HepG2 (cell line): ENCODE measurements around the gene ZFP36. TPM values are rescaled to one million over a fixed set of nuclear protein-coding genes. Genes with fewer than 3 reads are reported as not detected.

Experiments used
- ATAC-seq: fragments of 200-7000 bp; cut with Tn5 transposase; 3 replicates; pipeline ENCODE4 v1.9.1; 2020; ENCODE audit warnings: mild to moderate bottlenecking, moderate library complexity
- BruUV-seq: library from RNA; stranded (reverse); fragments of 400-500 nt; replicated peaks from 2 replicates; lab custom pipeline; 2021; lab: Mats Ljungman, UMichigan
- CTCF ChIA-PET: fragments of 300-600 bp; formaldehyde crosslinking; extraction: SDS; loops from one replicate; lab custom pipeline; 2021; ENCODE audit warnings: low total read pairs, inconsistent platforms, low intra/inter-chr PET ratio; lab: Yijun Ruan, JAX
- POLR2A ChIA-PET: fragments of 350-600 bp; sonication (Branson Sonifier 250); formaldehyde crosslinking; loops from one replicate; lab custom pipeline; 2020; ENCODE audit warnings: antibody characterized with exemption, inconsistent platforms; lab: Yijun Ruan, JAX
- DNase-seq: peaks from one replicate; pipeline ENCODE4 v3.0.0-alpha.2; 2015; ENCODE audit warnings: low spot score
- FAIRE-seq: peaks from 3 replicates; lab custom pipeline; 2011; peaks lifted over from hg19 to GRCh38; lab: Jason Lieb, UNC
- H2AFZ ChIP-seq: one replicate; pipeline ENCODE4 v1.6.1; 2011; ENCODE audit warnings: low read length, inconsistent platforms
- H3K27ac ChIP-seq: fragments of 300-600 bp; 3 replicates; pipeline ENCODE4 v1.8.0; 2011; ENCODE audit warnings: mixed run types, mild to moderate bottlenecking, mixed read lengths, low read length, inconsistent platforms; ENCODE audit not compliant: insufficient read depth; ENCODE audit errors: extremely low read length
- H3K27me3 ChIP-seq, 2 experiments: fragments of 200-600 bp in 1 of 2; 2 replicates in 1 of 2; 3 replicates in 1 of 2; pipeline versions ENCODE4 v1.6.0 to v1.8.0; 2011; ENCODE audit warnings: low read length in 2 of 2, mild to moderate bottlenecking in 2 of 2, moderate library complexity in 2 of 2, inconsistent platforms in 1 of 2; ENCODE audit not compliant: insufficient read depth in 2 of 2, control insufficient read depth in 1 of 2
- H3K36me3 ChIP-seq, 2 experiments: fragments of 200-600 bp in 1 of 2; replicated peaks in 1 of 2; 2 replicates in 1 of 2; 3 replicates in 1 of 2; pipeline versions ENCODE4 v1.5.1 to v1.8.0; 2011; ENCODE audit warnings: low read length in 2 of 2, inconsistent platforms in 1 of 2; ENCODE audit not compliant: insufficient read depth in 2 of 2, control insufficient read depth in 1 of 2
- H3K4me1 ChIP-seq: 2 replicates; pipeline ENCODE4 v1.5.1; 2012; ENCODE audit warnings: low read length, inconsistent platforms; ENCODE audit not compliant: insufficient read depth
- H3K4me2 ChIP-seq: 2 replicates; pipeline ENCODE4 v1.6.0; 2011; ENCODE audit warnings: low read depth, low read length, inconsistent platforms
- H3K4me3 ChIP-seq, 3 experiments: fragments of 200-600 bp in 1 of 3; sonication (generic), shearing (Covaris generic) in 1 of 3; replicated peaks in 1 of 3; 2 replicates each; pipeline ENCODE4 v1.5.1; 2011 to 2016; ENCODE audit warnings: low read length in 3 of 3, inconsistent platforms in 2 of 3, low read depth in 2 of 3, mild to moderate bottlenecking in 2 of 3, control low read depth in 1 of 3, mixed read lengths in 1 of 3; ENCODE audit not compliant: insufficient read depth in 1 of 3
- H3K79me2 ChIP-seq: one replicate; pipeline ENCODE4 v1.6.1; 2011; ENCODE audit warnings: low read length, inconsistent platforms; ENCODE audit not compliant: insufficient read depth
- H3K9ac ChIP-seq: 2 replicates; pipeline ENCODE4 v1.6.0; 2011; ENCODE audit warnings: mild to moderate bottlenecking, low read depth, low read length, inconsistent platforms; ENCODE audit not compliant: insufficient read depth
- H3K9me3 ChIP-seq: 2 replicates; pipeline ENCODE4 v1.5.1; 2012; ENCODE audit warnings: mild to moderate bottlenecking, low read length
- H4K20me1 ChIP-seq: 2 replicates; pipeline ENCODE4 v1.6.0; 2011; ENCODE audit warnings: inconsistent platforms, mild to moderate bottlenecking, low read length, moderate library complexity; ENCODE audit not compliant: insufficient read depth
- ARHGAP35 ChIP-seq: sonication (generic); formaldehyde crosslinking; IDR thresholded peaks from 2 replicates; pipeline ENCODE4 v1.9.0; 2022; ENCODE audit warnings: mild to moderate bottlenecking, inconsistent platforms, moderate library complexity, missing genetic modification reagents, borderline replicate concordance
- ARNTL ChIP-seq: sonication (generic); formaldehyde crosslinking; IDR thresholded peaks from 2 replicates; pipeline ENCODE4 v1.4.0; 2020; ENCODE audit warnings: mild to moderate bottlenecking, missing genetic modification reagents
- BRCA1 ChIP-seq: sonication (generic); formaldehyde crosslinking; IDR thresholded peaks from 2 replicates; pipeline ENCODE4 v1.4.0; 2020; ENCODE audit warnings: missing genetic modification reagents
- MLLT10 ChIP-seq: sonication (generic); formaldehyde crosslinking; IDR thresholded peaks from 2 replicates; pipeline ENCODE4 v1.4.0; 2020; ENCODE audit warnings: missing genetic modification reagents
- MZF1 ChIP-seq: sonication (generic); formaldehyde crosslinking; IDR thresholded peaks from 2 replicates; pipeline ENCODE4 v1.8.1; 2023; ENCODE audit warnings: mild to moderate bottlenecking, missing genetic modification reagents, borderline replicate concordance
- PHF5A ChIP-seq: IDR thresholded peaks from one replicate; pipeline ENCODE4 v1.6.1; 2018; ENCODE audit warnings: low read depth, missing genetic modification reagents; ENCODE audit not compliant: unreplicated experiment
- SP5 ChIP-seq: IDR thresholded peaks from 2 replicates; pipeline ENCODE4 v1.6.1; 2016; ENCODE audit warnings: low read depth, borderline replicate concordance
- YEATS2 ChIP-seq: sonication (generic); formaldehyde crosslinking; IDR thresholded peaks from 2 replicates; pipeline ENCODE4 v1.4.0; 2020; ENCODE audit warnings: missing genetic modification reagents, borderline replicate concordance
- ZKSCAN1 ChIP-seq: fragments of 150-350 bp; IDR thresholded peaks from 2 replicates; pipeline ENCODE4 v1.6.1; 2014; ENCODE audit warnings: low read length
- ZMYM3 ChIP-seq: sonication (generic); formaldehyde crosslinking; IDR thresholded peaks from 2 replicates; pipeline ENCODE4 v1.5.1; 2020; ENCODE audit warnings: mild to moderate bottlenecking, missing genetic modification reagents
- ZNF136 ChIP-seq: sonication (generic); formaldehyde crosslinking; IDR thresholded peaks from 2 replicates; pipeline ENCODE4 v1.8.1; 2022; ENCODE audit warnings: low read depth, mild to moderate bottlenecking, moderate library complexity, missing genetic modification reagents
- ZNF549 ChIP-seq: sonication (generic); formaldehyde crosslinking; IDR thresholded peaks from 2 replicates; pipeline ENCODE4 v1.5.0; 2020; ENCODE audit warnings: missing genetic modification reagents
- ZNF768 ChIP-seq: sonication (generic); formaldehyde crosslinking; IDR thresholded peaks from 2 replicates; pipeline ENCODE4 v1.4.0; 2020; ENCODE audit warnings: missing genetic modification reagents
- WGBS: methylation state at CpG from one replicate; pipeline ENCODE4 v1.1.6; 2017; ENCODE audit warnings: low lambda C conversion rate; 5-methylcytosine and 5-hydroxymethylcytosine counted together
- in situ Hi-C: cut with HindIII; loops from 2 replicates; pipeline ENCODE4 v1.10.0; 2017; ENCODE audit warnings: low pct_unique_long_range_greater_than_20kb; ENCODE audit not compliant: extremely low pct_ligation_motif_present
- intact Hi-C: fragments of 100-400 bp; cut with micrococcal nuclease; formaldehyde crosslinking; loops from one replicate; pipeline ENCODE4 v1.10.0; 2022; ENCODE audit not compliant: unreplicated experiment
- polyA plus RNA-seq, 8 experiments: library from polyadenylated mRNA; depleted of rRNA in 3 of 8; stranded (reverse) in 7 of 8; unstranded in 1 of 8; fragments of >200 nt; fragmentation: Illumina TruSeq in 4 of 8; extraction: Trizol in 4 of 8; gene quantifications; 2 replicates each; pipeline versions ENCODE4 v1.2.1 to v1.2.3, GENCODE V29; 2011 to 2016; ENCODE audit warnings: low read depth in 4 of 8, missing spikeins in 1 of 8, mixed read lengths in 1 of 8; ENCODE audit not compliant: insufficient read depth in 1 of 8
- total RNA-seq, 5 experiments: library from RNA; depleted of rRNA; stranded (reverse); fragments of >200 nt; fragmentation: Illumina TruSeq; extraction: Trizol; gene quantifications; 2 replicates each; pipeline ENCODE4 v1.2.3, GENCODE V29; 2016; ENCODE audit warnings: low read depth in 1 of 5
- TF ChIP-seq, protein P1 (sequence below): sonication (generic); formaldehyde crosslinking; IDR thresholded peaks from 2 replicates; pipeline ENCODE4 v1.4.0; 2020; ENCODE audit warnings: missing genetic modification reagents, borderline replicate concordance
- TF ChIP-seq, protein P2 (sequence below): sonication (generic); formaldehyde crosslinking; IDR thresholded peaks from 2 replicates; pipeline ENCODE4 v1.5.1; 2020; ENCODE audit warnings: missing genetic modification reagents, mild to moderate bottlenecking, borderline replicate concordance

Gene ZFP36
- total and polyA plus RNA-seq, 2 of the 13 experiments (the other 11 are each of a cell fraction or from before 2014, with no cell fraction given): 1.4 to 1.7 TPM

DNA sequence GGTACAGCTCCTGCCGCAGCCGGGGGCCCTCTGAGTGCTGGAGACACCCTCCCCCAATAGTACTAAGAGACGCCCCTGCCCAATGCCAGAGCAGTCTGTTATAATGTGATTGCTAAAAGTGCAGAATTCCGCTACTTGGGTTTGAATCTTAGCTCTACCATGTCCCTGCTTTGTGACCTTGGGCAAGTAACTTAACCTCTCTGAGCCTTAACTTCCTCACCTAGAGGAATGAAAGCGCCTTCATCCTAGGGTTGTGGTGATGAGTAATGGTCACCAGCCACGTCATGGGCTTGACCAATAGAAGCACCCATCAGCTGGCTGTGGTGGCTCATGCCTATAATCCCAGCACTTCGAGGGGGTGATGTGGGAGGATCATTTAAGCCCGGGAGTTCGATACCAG, 12.4 kb downstream of the ZFP36 start:
- H3K4me2 ChIP-seq: no peak overlapping the region
- in situ Hi-C loops: no loop called here
- H2AFZ ChIP-seq: no peak overlapping the region
- H3K36me3 ChIP-seq: peaks cover 4 to 10% of the 10 kb centered on the region in 2 experiments; a peak in 4 of 5 replicates
- no peaks in the 10 kb centered on the region for H3K9me3 ChIP-seq
- peaks cover 28% of the 10 kb centered on the region for H3K4me1 ChIP-seq
- peak; percentile 32; the same call in 1 of the 2 replicates for TF ChIP-seq ZMYM3 (CRISPR knock-in tag)
- TF ChIP-seq MZF1 (CRISPR knock-in tag): no peak
- peak; percentile 82 for TF ChIP-seq ZNF768
- TF ChIP-seq ZNF136 (CRISPR knock-in tag): no peak
- peaks cover 2% of the 10 kb centered on the region for H3K79me2 ChIP-seq
- no peak overlapping the region for H3K4me3 ChIP-seq
- WGBS: 93% methylated on average over 8 of the region's 9 CpGs
- intact Hi-C loops: loop anchor here (10.0 kb wide), 1 partner anchor 116 kb away; the partner anchor contains the start of gene EID2B
- no peak overlapping the region for H3K9ac ChIP-seq
- no peaks in the 10 kb centered on the region for H3K27me3 ChIP-seq
- FAIRE-seq (no peak), ATAC-seq (no peak), DNase-seq (no peak)
- CTCF ChIA-PET: no interaction called here
- no peak overlapping the region for H3K27ac ChIP-seq
- no peaks in the 10 kb centered on the region for H4K20me1 ChIP-seq
- POLR2A ChIA-PET: interaction anchor here (3.2 kb wide), 1 partner anchor 16 kb away, joined by 14 read pairs; the partner anchor contains the start of gene RPS16
- BruUV-seq: no TSS peak

DNA sequence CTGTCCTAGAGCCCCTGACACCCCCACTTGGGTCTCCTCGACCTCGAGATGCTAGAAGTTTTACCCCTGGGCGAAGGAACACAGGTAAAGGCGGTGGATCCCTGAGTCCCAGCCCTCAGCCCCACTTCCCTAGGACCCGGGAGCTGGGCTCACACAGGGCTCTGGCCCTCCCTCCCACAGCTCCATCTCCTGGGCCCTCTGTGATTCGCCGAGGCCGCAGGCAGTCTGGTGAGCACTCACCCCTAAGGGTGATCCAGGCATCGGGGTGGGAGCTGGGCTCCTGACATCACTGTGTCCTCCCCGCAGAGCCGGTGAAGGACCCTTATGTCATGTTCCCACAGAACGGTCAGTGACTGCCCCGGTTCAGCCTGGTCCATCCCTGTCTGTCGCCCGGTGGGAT, 14.1 kb downstream of the ZFP36 start:
- Histone ChIP-seq H3K36me3 (peaks cover 7 to 8% of the 10 kb centered on the region in 2 experiments; a peak in 4 of 5 replicates), H3K27me3 (no peaks in the 10 kb centered on the region), H3K79me2 (no peaks in the 10 kb centered on the region), H4K20me1 (no peaks in the 10 kb centered on the region), H3K9me3 (no peaks in the 10 kb centered on the region), H3K4me3 (no peak overlapping the region), H3K4me1 (peaks cover 13% of the 10 kb centered on the region; the same call in 1 of the 2 replicates), H3K4me2 (no peak overlapping the region), H3K9ac (no peak overlapping the region), H2AFZ (no peak overlapping the region), H3K27ac (no peak overlapping the region)
- POLR2A ChIA-PET: interaction anchor here (3.2 kb wide), 1 partner anchor 15 kb away, joined by 14 read pairs; the partner anchor contains the start of gene RPS16
- BruUV-seq: no TSS peak
- in situ Hi-C loops: no loop called here
- intact Hi-C loops: no loop called here
- 95% methylated on average over 7 of the region's 15 CpGs for WGBS
- DNase-seq (no peak), FAIRE-seq (no peak), ATAC-seq (no peak)
- CTCF ChIA-PET: no interaction called here
- no peak for TF ChIP-seq ZKSCAN1
- no peak for TF ChIP-seq MLLT10
- TF ChIP-seq ZNF549: no peak
- TF ChIP-seq YEATS2 (CRISPR knock-in tag): no peak
- TF ChIP-seq ARHGAP35 (CRISPR knock-in tag): no peak
- TF ChIP-seq, protein P1, sequence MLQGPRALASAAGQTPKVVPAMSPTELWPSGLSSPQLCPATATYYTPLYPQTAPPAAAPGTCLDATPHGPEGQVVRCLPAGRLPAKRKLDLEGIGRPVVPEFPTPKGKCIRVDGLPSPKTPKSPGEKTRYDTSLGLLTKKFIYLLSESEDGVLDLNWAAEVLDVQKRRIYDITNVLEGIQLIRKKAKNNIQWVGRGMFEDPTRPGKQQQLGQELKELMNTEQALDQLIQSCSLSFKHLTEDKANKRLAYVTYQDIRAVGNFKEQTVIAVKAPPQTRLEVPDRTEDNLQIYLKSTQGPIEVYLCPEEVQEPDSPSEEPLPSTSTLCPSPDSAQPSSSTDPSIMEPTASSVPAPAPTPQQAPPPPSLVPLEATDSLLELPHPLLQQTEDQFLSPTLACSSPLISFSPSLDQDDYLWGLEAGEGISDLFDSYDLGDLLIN (CRISPR knock-in tag): no peak
- TF ChIP-seq, protein P2, sequence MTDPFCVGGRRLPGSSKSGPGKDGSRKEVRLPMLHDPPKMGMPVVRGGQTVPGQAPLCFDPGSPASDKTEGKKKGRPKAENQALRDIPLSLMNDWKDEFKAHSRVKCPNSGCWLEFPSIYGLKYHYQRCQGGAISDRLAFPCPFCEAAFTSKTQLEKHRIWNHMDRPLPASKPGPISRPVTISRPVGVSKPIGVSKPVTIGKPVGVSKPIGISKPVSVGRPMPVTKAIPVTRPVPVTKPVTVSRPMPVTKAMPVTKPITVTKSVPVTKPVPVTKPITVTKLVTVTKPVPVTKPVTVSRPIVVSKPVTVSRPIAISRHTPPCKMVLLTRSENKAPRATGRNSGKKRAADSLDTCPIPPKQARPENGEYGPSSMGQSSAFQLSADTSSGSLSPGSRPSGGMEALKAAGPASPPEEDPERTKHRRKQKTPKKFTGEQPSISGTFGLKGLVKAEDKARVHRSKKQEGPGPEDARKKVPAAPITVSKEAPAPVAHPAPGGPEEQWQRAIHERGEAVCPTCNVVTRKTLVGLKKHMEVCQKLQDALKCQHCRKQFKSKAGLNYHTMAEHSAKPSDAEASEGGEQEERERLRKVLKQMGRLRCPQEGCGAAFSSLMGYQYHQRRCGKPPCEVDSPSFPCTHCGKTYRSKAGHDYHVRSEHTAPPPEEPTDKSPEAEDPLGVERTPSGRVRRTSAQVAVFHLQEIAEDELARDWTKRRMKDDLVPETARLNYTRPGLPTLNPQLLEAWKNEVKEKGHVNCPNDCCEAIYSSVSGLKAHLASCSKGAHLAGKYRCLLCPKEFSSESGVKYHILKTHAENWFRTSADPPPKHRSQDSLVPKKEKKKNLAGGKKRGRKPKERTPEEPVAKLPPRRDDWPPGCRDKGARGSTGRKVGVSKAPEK (CRISPR knock-in tag): no peak
- TF ChIP-seq PHF5A: no peak
- no peak for TF ChIP-seq SP5 (CRISPR knock-in tag)
- TF ChIP-seq ARNTL: no peak
- TF ChIP-seq BRCA1: no peak
